ENCODE measurements around the gene RFC4. TPM values are rescaled to one million over a fixed set of nuclear protein-coding genes. Genes with fewer than 3 reads are reported as not detected.
A peak's percentile ranks its signal among the peaks of the same experiment; 100 is the strongest.

Gene RFC4
- total RNA-seq, 1 donor from 2014 or later, result 13.1 TPM

DNA sequence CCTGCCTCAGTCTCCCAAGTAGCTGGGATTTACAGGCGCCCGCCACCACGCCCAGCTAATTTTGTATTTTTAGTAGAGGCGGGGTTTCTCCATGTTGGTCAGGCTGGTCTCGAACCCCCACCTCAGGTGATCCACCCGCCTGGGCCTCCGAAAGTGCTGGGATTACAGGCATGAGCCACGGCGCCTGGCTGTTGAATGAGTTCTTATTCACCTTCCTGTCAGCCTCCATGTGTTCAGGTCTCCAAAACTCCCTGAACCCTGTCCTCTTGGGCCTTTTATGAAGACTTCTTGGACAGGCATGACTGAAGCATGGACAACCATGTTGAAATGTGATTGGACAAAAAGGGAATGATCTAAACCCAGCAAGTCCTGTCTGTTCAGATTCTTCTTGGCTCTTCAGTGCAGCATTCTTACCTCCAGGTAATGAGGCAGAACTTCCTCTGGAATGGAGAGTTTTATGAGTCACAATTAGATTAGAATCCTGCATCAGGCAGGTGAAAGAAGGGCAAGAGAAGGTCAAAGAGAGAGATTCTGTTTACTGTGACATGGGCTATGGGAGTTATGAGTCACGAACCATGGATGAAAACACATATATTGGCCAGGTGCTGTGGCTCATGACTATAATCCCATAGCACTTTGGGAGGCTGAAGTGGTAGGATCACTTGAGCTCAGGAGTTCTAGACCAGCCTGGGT lies 46.0 kb downstream of the RFC4 start:
- Histone ChIP-seq H3K9ac (ENCODE audit: low read length) (no peak overlapping the region), H3K4me3 (ENCODE audit: insufficient read depth, low read depth, low read length) (no peak overlapping the region), H2AFZ (ENCODE audit: low read depth, low read length) (no peak overlapping the region), H3K27me3 (ENCODE audit: insufficient read depth, low read length) (no peaks in the 10 kb centered on the region), H3K9me3 (ENCODE audit: insufficient read depth, low read depth, low read length) (no peaks in the 10 kb centered on the region), H3K36me3 (ENCODE audit: insufficient read depth, low read length) (no peaks in the 10 kb centered on the region), H3K4me1 (ENCODE audit: insufficient read depth, low read length) (no peaks in the 10 kb centered on the region), H4K20me1 (ENCODE audit: insufficient read depth, low read length) (no peaks in the 10 kb centered on the region), H3K4me2 (ENCODE audit: low read length) (no peak overlapping the region), H3K27ac (ENCODE audit: low read depth, low read length) (no peak overlapping the region), H3K79me2 (ENCODE audit: insufficient read depth, low read length) (no peaks in the 10 kb centered on the region)
- no peak for FAIRE-seq
- Mint-ChIP-seq H3K4me3 (ENCODE audit: unreplicated experiment) (no peak overlapping the region), H3K36me3 (ENCODE audit: low read depth, unreplicated experiment) (no peaks in the 10 kb centered on the region), H3K9me3 (ENCODE audit: unreplicated experiment) (no peaks in the 10 kb centered on the region), H3K27me3 (ENCODE audit: low read depth, unreplicated experiment) (peaks cover 2% of the 10 kb centered on the region), H3K27ac (ENCODE audit: unreplicated experiment) (no peak overlapping the region), H3K4me1 (ENCODE audit: low read depth, unreplicated experiment) (no peaks in the 10 kb centered on the region)
- DNase-seq (ENCODE audit: low read depth), result no peak
- TF ChIP-seq, protein P1, sequence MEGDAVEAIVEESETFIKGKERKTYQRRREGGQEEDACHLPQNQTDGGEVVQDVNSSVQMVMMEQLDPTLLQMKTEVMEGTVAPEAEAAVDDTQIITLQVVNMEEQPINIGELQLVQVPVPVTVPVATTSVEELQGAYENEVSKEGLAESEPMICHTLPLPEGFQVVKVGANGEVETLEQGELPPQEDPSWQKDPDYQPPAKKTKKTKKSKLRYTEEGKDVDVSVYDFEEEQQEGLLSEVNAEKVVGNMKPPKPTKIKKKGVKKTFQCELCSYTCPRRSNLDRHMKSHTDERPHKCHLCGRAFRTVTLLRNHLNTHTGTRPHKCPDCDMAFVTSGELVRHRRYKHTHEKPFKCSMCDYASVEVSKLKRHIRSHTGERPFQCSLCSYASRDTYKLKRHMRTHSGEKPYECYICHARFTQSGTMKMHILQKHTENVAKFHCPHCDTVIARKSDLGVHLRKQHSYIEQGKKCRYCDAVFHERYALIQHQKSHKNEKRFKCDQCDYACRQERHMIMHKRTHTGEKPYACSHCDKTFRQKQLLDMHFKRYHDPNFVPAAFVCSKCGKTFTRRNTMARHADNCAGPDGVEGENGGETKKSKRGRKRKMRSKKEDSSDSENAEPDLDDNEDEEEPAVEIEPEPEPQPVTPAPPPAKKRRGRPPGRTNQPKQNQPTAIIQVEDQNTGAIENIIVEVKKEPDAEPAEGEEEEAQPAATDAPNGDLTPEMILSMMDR (IDR thresholded peaks at IDR 0.05; ENCODE audit: insufficient read depth, low read depth, low read length), result no peak
- no peak for TF ChIP-seq EZH2 (IDR thresholded peaks at IDR 0.05; ENCODE audit: insufficient read depth, low read length)

DNA sequence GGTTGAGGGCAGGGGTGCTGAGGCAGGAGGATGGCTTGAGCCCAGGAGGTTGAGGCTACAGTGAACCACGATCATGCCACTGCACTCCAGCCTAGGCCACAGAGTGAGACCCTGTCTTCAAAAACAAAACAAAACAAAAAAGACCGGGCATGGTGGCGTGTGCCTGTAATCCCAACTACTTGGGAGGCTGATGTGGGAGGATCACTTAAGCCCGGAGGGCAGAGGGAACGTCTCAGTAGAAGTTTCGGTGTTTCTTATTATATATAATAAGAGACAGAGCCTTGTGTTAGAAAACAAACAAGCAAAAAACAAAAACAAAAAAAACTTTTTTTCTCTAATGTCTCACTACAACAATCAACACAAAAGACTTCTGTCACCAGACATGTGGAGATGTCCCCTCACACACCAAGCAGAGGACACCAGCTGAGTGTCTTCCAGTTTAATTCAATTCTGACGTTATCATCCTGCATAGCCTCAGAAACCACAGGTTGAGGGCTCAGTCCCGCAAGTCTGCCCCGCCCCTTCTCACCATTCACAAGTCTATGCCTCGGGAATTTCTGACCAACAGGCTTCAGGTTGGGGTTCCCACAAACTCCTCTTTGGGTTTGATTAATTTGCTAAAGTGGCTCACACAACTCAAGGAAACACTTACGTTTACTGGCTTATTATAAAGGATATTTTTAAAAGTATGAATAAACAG lies 46.9 kb downstream of the RFC4 start:
- H3K9me3 ChIP-seq (ENCODE audit: insufficient read depth, low read depth, low read length), result no peaks in the 10 kb centered on the region
- no peak overlapping the region for H3K27ac Mint-ChIP-seq (ENCODE audit: unreplicated experiment)
- no peak overlapping the region for H3K4me3 ChIP-seq (ENCODE audit: insufficient read depth, low read depth, low read length)
- no peaks in the 10 kb centered on the region for H3K36me3 Mint-ChIP-seq (ENCODE audit: low read depth, unreplicated experiment)
- H3K27me3 ChIP-seq (ENCODE audit: insufficient read depth, low read length), result no peaks in the 10 kb centered on the region
- peak; percentile 17 for DNase-seq (ENCODE audit: low read depth)
- no peaks in the 10 kb centered on the region for H3K36me3 ChIP-seq (ENCODE audit: insufficient read depth, low read length)
- no peak overlapping the region for H3K4me2 ChIP-seq (ENCODE audit: low read length)
- no peak overlapping the region for H2AFZ ChIP-seq (ENCODE audit: low read depth, low read length)
- H3K9me3 Mint-ChIP-seq (ENCODE audit: unreplicated experiment), result no peaks in the 10 kb centered on the region
- no peak overlapping the region for H3K27ac ChIP-seq (ENCODE audit: low read depth, low read length)
- no peaks in the 10 kb centered on the region for H4K20me1 ChIP-seq (ENCODE audit: insufficient read depth, low read length)
- no peaks in the 10 kb centered on the region for H3K4me1 Mint-ChIP-seq (ENCODE audit: low read depth, unreplicated experiment)
- TF ChIP-seq EZH2 (IDR thresholded peaks at IDR 0.05; ENCODE audit: insufficient read depth, low read length), result no peak
- TF ChIP-seq, protein P1 (IDR thresholded peaks at IDR 0.05; ENCODE audit: insufficient read depth, low read depth, low read length), result no peak
- no peaks in the 10 kb centered on the region for H3K4me1 ChIP-seq (ENCODE audit: insufficient read depth, low read length)
- no peak overlapping the region for H3K4me3 Mint-ChIP-seq (ENCODE audit: unreplicated experiment)
- no peak for FAIRE-seq
- H3K9ac ChIP-seq (ENCODE audit: low read length), result no peak overlapping the region
- peaks cover 2% of the 10 kb centered on the region for H3K27me3 Mint-ChIP-seq (ENCODE audit: low read depth, unreplicated experiment)
- H3K79me2 ChIP-seq (ENCODE audit: insufficient read depth, low read length), result no peaks in the 10 kb centered on the region

Data from astrocyte (in vitro differentiated cells and primary cell).